HepG2 (cell line): ENCODE measurements around the gene OR1E1. TPM values are rescaled to one million over a fixed set of nuclear protein-coding genes. Genes with fewer than 3 reads are reported as not detected.
"Not testable (repeated sequence)": the region's sequence is repeated elsewhere in the genome, so short reads cannot be mapped to it uniquely, and the experiment has no call there.

ENCODE experiments used
- ATAC-seq: fragments of 200-7000 bp; cut with Tn5 transposase; 3 replicates; pipeline ENCODE4 v1.9.1; 2020; ENCODE audit warnings: mild to moderate bottlenecking, moderate library complexity
- BruUV-seq: library from RNA; stranded (reverse); fragments of 400-500 nt; replicated peaks from 2 replicates; lab custom pipeline; 2021; lab: Mats Ljungman, UMichigan
- CTCF ChIA-PET: fragments of 300-600 bp; formaldehyde crosslinking; extraction: SDS; loops from one replicate; lab custom pipeline; 2021; ENCODE audit warnings: low total read pairs, inconsistent platforms, low intra/inter-chr PET ratio; lab: Yijun Ruan, JAX
- POLR2A ChIA-PET: fragments of 350-600 bp; sonication (Branson Sonifier 250); formaldehyde crosslinking; loops from one replicate; lab custom pipeline; 2020; ENCODE audit warnings: antibody characterized with exemption, inconsistent platforms; lab: Yijun Ruan, JAX
- DNase-seq: peaks from one replicate; pipeline ENCODE4 v3.0.0-alpha.2; 2015; ENCODE audit warnings: low spot score
- FAIRE-seq: peaks from 3 replicates; lab custom pipeline; 2011; peaks lifted over from hg19 to GRCh38; lab: Jason Lieb, UNC
- H2AFZ ChIP-seq: one replicate; pipeline ENCODE4 v1.6.1; 2011; ENCODE audit warnings: low read length, inconsistent platforms
- H3K27ac ChIP-seq: fragments of 300-600 bp; 3 replicates; pipeline ENCODE4 v1.8.0; 2011; ENCODE audit warnings: mixed run types, mild to moderate bottlenecking, mixed read lengths, low read length, inconsistent platforms; ENCODE audit not compliant: insufficient read depth; ENCODE audit errors: extremely low read length
- H3K27me3 ChIP-seq, 2 experiments: fragments of 200-600 bp in 1 of 2; 2 replicates in 1 of 2; 3 replicates in 1 of 2; pipeline versions ENCODE4 v1.6.0 to v1.8.0; 2011; ENCODE audit warnings: low read length in 2 of 2, mild to moderate bottlenecking in 2 of 2, moderate library complexity in 2 of 2, inconsistent platforms in 1 of 2; ENCODE audit not compliant: insufficient read depth in 2 of 2, control insufficient read depth in 1 of 2
- H3K36me3 ChIP-seq, 2 experiments: fragments of 200-600 bp in 1 of 2; replicated peaks in 1 of 2; 2 replicates in 1 of 2; 3 replicates in 1 of 2; pipeline versions ENCODE4 v1.5.1 to v1.8.0; 2011; ENCODE audit warnings: low read length in 2 of 2, inconsistent platforms in 1 of 2; ENCODE audit not compliant: insufficient read depth in 2 of 2, control insufficient read depth in 1 of 2
- H3K4me1 ChIP-seq: 2 replicates; pipeline ENCODE4 v1.5.1; 2012; ENCODE audit warnings: low read length, inconsistent platforms; ENCODE audit not compliant: insufficient read depth
- H3K4me2 ChIP-seq: 2 replicates; pipeline ENCODE4 v1.6.0; 2011; ENCODE audit warnings: low read depth, low read length, inconsistent platforms
- H3K4me3 ChIP-seq, 3 experiments: fragments of 200-600 bp in 1 of 3; sonication (generic), shearing (Covaris generic) in 1 of 3; replicated peaks in 1 of 3; 2 replicates each; pipeline ENCODE4 v1.5.1; 2011 to 2016; ENCODE audit warnings: low read length in 3 of 3, inconsistent platforms in 2 of 3, low read depth in 2 of 3, mild to moderate bottlenecking in 2 of 3, control low read depth in 1 of 3, mixed read lengths in 1 of 3; ENCODE audit not compliant: insufficient read depth in 1 of 3
- H3K79me2 ChIP-seq: one replicate; pipeline ENCODE4 v1.6.1; 2011; ENCODE audit warnings: low read length, inconsistent platforms; ENCODE audit not compliant: insufficient read depth
- H3K9ac ChIP-seq: 2 replicates; pipeline ENCODE4 v1.6.0; 2011; ENCODE audit warnings: mild to moderate bottlenecking, low read depth, low read length, inconsistent platforms; ENCODE audit not compliant: insufficient read depth
- H3K9me3 ChIP-seq: 2 replicates; pipeline ENCODE4 v1.5.1; 2012; ENCODE audit warnings: mild to moderate bottlenecking, low read length
- H4K20me1 ChIP-seq: 2 replicates; pipeline ENCODE4 v1.6.0; 2011; ENCODE audit warnings: inconsistent platforms, mild to moderate bottlenecking, low read length, moderate library complexity; ENCODE audit not compliant: insufficient read depth
- CBX2 ChIP-seq, 2 experiments: fragments of 200-600 bp in 1 of 2; sonication (generic); formaldehyde crosslinking in 1 of 2; IDR thresholded peaks; 2 replicates each; pipeline versions ENCODE4 v1.7.0 to v1.8.1; 2018 to 2022; ENCODE audit warnings: low read depth in 2 of 2, low read length in 1 of 2, mild to moderate bottlenecking in 1 of 2, missing genetic modification reagents in 1 of 2
- CREM ChIP-seq, 2 experiments: sonication (generic) in 1 of 2; formaldehyde crosslinking in 1 of 2; IDR thresholded peaks; 2 replicates each; pipeline versions ENCODE4 v1.4.0 to v1.6.1; 2016 to 2020; ENCODE audit warnings: antibody characterized with exemption in 1 of 2, mild to moderate bottlenecking in 1 of 2, missing genetic modification reagents in 1 of 2
- EEA1 ChIP-seq: sonication (generic); formaldehyde crosslinking; IDR thresholded peaks from 2 replicates; pipeline ENCODE4 v1.5.1; 2020; ENCODE audit warnings: mild to moderate bottlenecking, missing genetic modification reagents, borderline replicate concordance
- HDAC2 ChIP-seq: sonication (generic); formaldehyde crosslinking; IDR thresholded peaks from 2 replicates; pipeline ENCODE4 v1.4.0; 2020; ENCODE audit warnings: missing genetic modification reagents
- NCOA2 ChIP-seq: sonication (generic); formaldehyde crosslinking; IDR thresholded peaks from 2 replicates; pipeline ENCODE4 v1.8.0; 2022; ENCODE audit warnings: inconsistent platforms
- PPARG ChIP-seq: conservative IDR thresholded peaks from 2 replicates; pipeline ENCODE4 v1.6.1; 2016; ENCODE audit warnings: missing biosample characterization, missing genetic modification reagents
- SAP130 ChIP-seq: IDR thresholded peaks from 2 replicates; pipeline ENCODE4 v1.6.1; 2016; ENCODE audit warnings: low read depth
- SCMH1 ChIP-seq: sonication (generic); formaldehyde crosslinking; IDR thresholded peaks from 2 replicates; pipeline ENCODE4 v1.9.0; 2021; ENCODE audit warnings: missing genetic modification reagents, mild to moderate bottlenecking, borderline replicate concordance
- SRSF9 ChIP-seq: fragments of 200-400 bp; formaldehyde crosslinking; IDR thresholded peaks from 2 replicates; pipeline ENCODE4 v1.6.1; 2018; ENCODE audit warnings: borderline replicate concordance, mild to moderate bottlenecking, low read depth, low read length; ENCODE audit not compliant: insufficient read depth, poor library complexity, severe bottlenecking
- TRAFD1 ChIP-seq: sonication (generic); formaldehyde crosslinking; IDR thresholded peaks from 2 replicates; pipeline ENCODE4 v1.5.1; 2020; ENCODE audit warnings: missing genetic modification reagents, mild to moderate bottlenecking, borderline replicate concordance
- USF2 ChIP-seq, 2 experiments: sonication (generic) in 1 of 2; formaldehyde crosslinking in 1 of 2; IDR thresholded peaks; 2 replicates each; pipeline versions ENCODE4 v1.5.1 to v1.6.1; 2011 to 2020; ENCODE audit warnings: borderline replicate concordance in 1 of 2, low read depth in 1 of 2, low read length in 1 of 2, mild to moderate bottlenecking in 1 of 2, missing genetic modification reagents in 1 of 2, moderate library complexity in 1 of 2
- ZBTB38 ChIP-seq: sonication (generic); formaldehyde crosslinking; IDR thresholded peaks from 2 replicates; pipeline ENCODE4 v1.5.1; 2020; ENCODE audit warnings: mild to moderate bottlenecking, missing genetic modification reagents
- ZFY ChIP-seq: sonication (generic); formaldehyde crosslinking; IDR thresholded peaks from 2 replicates; pipeline ENCODE4 v1.4.0; 2020; ENCODE audit warnings: missing genetic modification reagents
- ZNF160 ChIP-seq: sonication (generic); formaldehyde crosslinking; IDR thresholded peaks from 2 replicates; pipeline ENCODE4 v1.8.0; 2022; ENCODE audit warnings: mild to moderate bottlenecking, inconsistent platforms, missing genetic modification reagents
- WGBS: methylation state at CpG from one replicate; pipeline ENCODE4 v1.1.6; 2017; ENCODE audit warnings: low lambda C conversion rate; 5-methylcytosine and 5-hydroxymethylcytosine counted together
- in situ Hi-C: cut with HindIII; loops from 2 replicates; pipeline ENCODE4 v1.10.0; 2017; ENCODE audit warnings: low pct_unique_long_range_greater_than_20kb; ENCODE audit not compliant: extremely low pct_ligation_motif_present
- intact Hi-C: fragments of 100-400 bp; cut with micrococcal nuclease; formaldehyde crosslinking; loops from one replicate; pipeline ENCODE4 v1.10.0; 2022; ENCODE audit not compliant: unreplicated experiment
- polyA plus RNA-seq, 8 experiments: library from polyadenylated mRNA; depleted of rRNA in 3 of 8; stranded (reverse) in 7 of 8; unstranded in 1 of 8; fragments of >200 nt; fragmentation: Illumina TruSeq in 4 of 8; extraction: Trizol in 4 of 8; gene quantifications; 2 replicates each; pipeline versions ENCODE4 v1.2.1 to v1.2.3, GENCODE V29; 2011 to 2016; ENCODE audit warnings: low read depth in 4 of 8, missing spikeins in 1 of 8, mixed read lengths in 1 of 8; ENCODE audit not compliant: insufficient read depth in 1 of 8
- total RNA-seq, 5 experiments: library from RNA; depleted of rRNA; stranded (reverse); fragments of >200 nt; fragmentation: Illumina TruSeq; extraction: Trizol; gene quantifications; 2 replicates each; pipeline ENCODE4 v1.2.3, GENCODE V29; 2016; ENCODE audit warnings: low read depth in 1 of 5

OR1E1 gene
- total and polyA plus RNA-seq, 2 of the 13 experiments (the other 11 are each of a cell fraction or from before 2014, with no cell fraction given): not detected

GRCh38 chr17:3381957-3382356, 16.3 kb downstream of the OR1E1 start (continued):
- no peak for TF ChIP-seq TRAFD1
- no peak for TF ChIP-seq HDAC2
- TF ChIP-seq NCOA2: no peak
- no peak for TF ChIP-seq PPARG (CRISPR knock-in tag)
- no peak for TF ChIP-seq ZBTB38 (CRISPR knock-in tag)
- TF ChIP-seq EEA1 (CRISPR knock-in tag): no peak
- no peak for TF ChIP-seq SAP130 (CRISPR knock-in tag)

- Histone ChIP-seq H3K36me3 (no peaks in the 10 kb centered on the region), H3K4me3 (no peak overlapping the region), H4K20me1 (no peaks in the 10 kb centered on the region), H3K4me1 (no peaks in the 10 kb centered on the region), H3K27me3 (peaks cover 4 to 29% of the 10 kb centered on the region in 2 experiments; a peak in 1 of 5 replicates), H3K9ac (no peak overlapping the region), H2AFZ (no peak overlapping the region), H3K9me3 (no peaks in the 10 kb centered on the region), H3K27ac (no peak overlapping the region), H3K4me2 (no peak overlapping the region), H3K79me2 (no peaks in the 10 kb centered on the region)
- ATAC-seq (no peak), DNase-seq (no peak), FAIRE-seq (no peak)
- ChIA-PET CTCF (no interaction called here), POLR2A (no interaction called here)
- TF ChIP-seq SCMH1 (CRISPR knock-in tag): no peak
- TF ChIP-seq ZNF160 (CRISPR knock-in tag): no peak
- TF ChIP-seq CREM (IDR thresholded peaks at IDR 0.05): no peak
- TF ChIP-seq CREM (CRISPR knock-in tag; IDR thresholded peaks at IDR 0.05): no peak
- TF ChIP-seq CBX2 (IDR thresholded peaks at IDR 0.05; ENCODE audit: low read depth, low read length): no peak
- TF ChIP-seq CBX2 (CRISPR knock-in tag; IDR thresholded peaks at IDR 0.05; ENCODE audit: low read depth): no peak
- TF ChIP-seq ZFY (CRISPR knock-in tag): no peak
- TF ChIP-seq USF2 (IDR thresholded peaks at IDR 0.05; ENCODE audit: low read depth, low read length): no peak
- TF ChIP-seq USF2 (CRISPR knock-in tag; IDR thresholded peaks at IDR 0.05; ENCODE audit: borderline replicate concordance): no peak
- TF ChIP-seq SRSF9: no peak
- no TSS peak for BruUV-seq
- 63% methylated on average over 3 of the region's 8 CpGs for WGBS
- intact Hi-C loops (no loop called here), in situ Hi-C loops (no loop called here)
Measured at GRCh38 chr17:3378321-3378720, 19.9 kb downstream of the OR1E1 start.

GRCh38 chr17:3371167-3371566, 27.0 kb downstream of the OR1E1 start:
- intact Hi-C loops, BruUV-seq, in situ Hi-C loops, ATAC-seq, H3K4me3 ChIP-seq, H4K20me1 ChIP-seq, H3K27me3 ChIP-seq, FAIRE-seq, H2AFZ ChIP-seq, H3K79me2 ChIP-seq, POLR2A ChIA-PET, H3K27ac ChIP-seq, H3K36me3 ChIP-seq, DNase-seq, CTCF ChIA-PET, H3K4me1 ChIP-seq, H3K4me2 ChIP-seq, H3K9ac ChIP-seq, H3K9me3 ChIP-seq: not testable (repeated sequence)
- WGBS: no CpG with 5 or more reads among the region's 31 CpGs
